Lower leg skin (tissue), 4 donors: ENCODE data around the gene TMEM200B. TPM values are rescaled to one million over a fixed set of nuclear protein-coding genes. Genes with fewer than 3 reads are reported as not detected.
"Not testable (repeated sequence)": the region's sequence is repeated elsewhere in the genome, so short reads cannot be mapped to it uniquely, and the experiment has no call there.

ENCODE experiments used
- DNase-seq, 2 donors: peaks; one replicate each; pipeline ENCODE4 v3.0.0-alpha.2; 2019; ENCODE audit warnings: low spot score in 2 of 2
- H3K4me3 ChIP-seq: fragments of 200-600 bp; sonication (generic); 2 replicates; pipeline ENCODE4 v1.5.1; 2017; ENCODE audit warnings: mild to moderate bottlenecking, low read depth; ENCODE audit not compliant: poor library complexity, severe bottlenecking
- POLR2A ChIP-seq, 2 donors: fragments of 450-650 bp; IDR thresholded peaks; one replicate each; pipeline ENCODE4 v1.6.1; 2016 to 2017; ENCODE audit warnings: antibody characterized with exemption in 2 of 2, mild to moderate bottlenecking in 1 of 2, moderate library complexity in 1 of 2
- WGBS, 2 donors: methylation state at CpG; one replicate each; pipeline ENCODE4 v1.1.5; 2018; 5-methylcytosine and 5-hydroxymethylcytosine counted together
- intact Hi-C: fragments of 100-400 bp; cut with DNase I; formaldehyde crosslinking; loops from one replicate; pipeline ENCODE4 v1.15.0; 2023; ENCODE audit warnings: low total_unique reads
- total RNA-seq, 4 donors: library from RNA; depleted of rRNA; stranded (reverse); fragments of >200 nt; gene quantifications; one replicate each; pipeline ENCODE4 v1.1.0, GENCODE V29; 2016
- TF ChIP-seq, protein P1 (sequence below), 3 donors: fragments of 450-650 bp; IDR thresholded peaks; one replicate each; pipeline ENCODE4 v1.5.1; 2016; ENCODE audit warnings: antibody characterized with exemption in 3 of 3, mild to moderate bottlenecking in 3 of 3, moderate library complexity in 2 of 3

The TMEM200B gene
- total RNA-seq, 4 donors from 2014 or later: 2.1 to 7.7 (median 4.5) TPM

GRCh38 chr1:29096231-29096886, 27.3 kb downstream of the TMEM200B start:
- no peak overlapping the region for H3K4me3 ChIP-seq
- TF ChIP-seq, protein P1, sequence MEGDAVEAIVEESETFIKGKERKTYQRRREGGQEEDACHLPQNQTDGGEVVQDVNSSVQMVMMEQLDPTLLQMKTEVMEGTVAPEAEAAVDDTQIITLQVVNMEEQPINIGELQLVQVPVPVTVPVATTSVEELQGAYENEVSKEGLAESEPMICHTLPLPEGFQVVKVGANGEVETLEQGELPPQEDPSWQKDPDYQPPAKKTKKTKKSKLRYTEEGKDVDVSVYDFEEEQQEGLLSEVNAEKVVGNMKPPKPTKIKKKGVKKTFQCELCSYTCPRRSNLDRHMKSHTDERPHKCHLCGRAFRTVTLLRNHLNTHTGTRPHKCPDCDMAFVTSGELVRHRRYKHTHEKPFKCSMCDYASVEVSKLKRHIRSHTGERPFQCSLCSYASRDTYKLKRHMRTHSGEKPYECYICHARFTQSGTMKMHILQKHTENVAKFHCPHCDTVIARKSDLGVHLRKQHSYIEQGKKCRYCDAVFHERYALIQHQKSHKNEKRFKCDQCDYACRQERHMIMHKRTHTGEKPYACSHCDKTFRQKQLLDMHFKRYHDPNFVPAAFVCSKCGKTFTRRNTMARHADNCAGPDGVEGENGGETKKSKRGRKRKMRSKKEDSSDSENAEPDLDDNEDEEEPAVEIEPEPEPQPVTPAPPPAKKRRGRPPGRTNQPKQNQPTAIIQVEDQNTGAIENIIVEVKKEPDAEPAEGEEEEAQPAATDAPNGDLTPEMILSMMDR (IDR thresholded peaks at IDR 0.05): no peak
- no peak for TF ChIP-seq POLR2A (IDR thresholded peaks at IDR 0.05)
- no peak for DNase-seq
- WGBS, 2 donors: 75 to 77% methylated on average over 4 of the region's 4 CpGs
- intact Hi-C loops: no loop called here

DNA sequence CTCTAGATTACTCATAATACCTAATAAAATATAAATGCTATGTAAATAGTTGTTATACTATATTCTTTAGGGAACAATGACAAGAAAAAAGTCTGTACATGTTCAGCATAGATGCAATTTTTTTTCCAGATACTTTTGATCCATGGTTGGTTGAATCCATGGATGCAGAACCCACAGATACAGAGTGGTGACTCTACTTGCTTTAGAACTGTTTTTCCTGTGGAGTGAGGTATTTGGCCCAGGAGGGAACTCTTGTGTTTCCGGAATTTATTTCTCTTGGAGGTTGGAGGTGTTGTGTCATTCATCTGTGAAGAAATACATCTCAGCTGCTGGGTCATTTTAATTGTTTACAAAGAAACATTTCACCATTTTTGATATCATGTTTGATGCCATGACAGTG, 28.7 kb downstream of the TMEM200B start:
- 93 to 97% methylated on average over 1 of the region's 1 CpG for WGBS, 2 donors
- no peak overlapping the region for H3K4me3 ChIP-seq
- TF ChIP-seq POLR2A (IDR thresholded peaks at IDR 0.05): no peak
- TF ChIP-seq, protein P1 (IDR thresholded peaks at IDR 0.05): no peak
- intact Hi-C loops: no loop called here
- DNase-seq: no peak

- no peak overlapping the region for H3K4me3 ChIP-seq
- TF ChIP-seq POLR2A (IDR thresholded peaks at IDR 0.05): no peak
- TF ChIP-seq, protein P1 (IDR thresholded peaks at IDR 0.05): no peak
- intact Hi-C loops: no loop called here
- WGBS, 2 donors: 92 to 96% methylated on average over 3 of the region's 3 CpGs
- DNase-seq: no peak
These were observed 29.3 kb downstream of the TMEM200B start for GRCh38 chr1:29094433-29094832.

- intact Hi-C loops, DNase-seq, H3K4me3 ChIP-seq: not testable (repeated sequence)
- WGBS, 2 donors: 95% methylated on average over 5 of the region's 5 CpGs
These were observed 31.0 kb downstream of the TMEM200B start for GRCh38 chr1:29092704-29093103.

- intact Hi-C loops: no loop called here
- no peak overlapping the region for H3K4me3 ChIP-seq
- no peak for TF ChIP-seq POLR2A (IDR thresholded peaks at IDR 0.05)
- TF ChIP-seq, protein P1 (IDR thresholded peaks at IDR 0.05): no peak
- DNase-seq: no peak
These were observed 32.6 kb downstream of the TMEM200B start for GRCh38 chr1:29090937-29091618.

DNA sequence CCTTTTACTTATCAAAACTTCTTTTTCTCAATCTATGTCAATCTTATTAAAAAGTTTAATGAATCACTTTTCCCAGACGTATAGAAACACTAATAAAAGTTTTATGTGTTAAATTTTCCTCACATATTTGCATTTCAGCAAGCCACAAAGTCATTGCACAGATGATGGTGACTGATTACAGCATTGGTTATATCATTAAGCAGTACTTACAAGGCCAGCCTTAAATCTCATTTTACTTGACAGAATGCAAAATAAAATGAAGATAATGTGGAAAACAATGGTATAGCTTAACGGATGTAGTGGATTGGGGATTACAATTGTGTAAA, 39.5 kb downstream of the TMEM200B start:
- 78 to 80% methylated on average over 2 of the region's 2 CpGs for WGBS, 2 donors
- intact Hi-C loops: no loop called here
- H3K4me3 ChIP-seq: no peak overlapping the region
- no peak for DNase-seq
- no peak for TF ChIP-seq POLR2A (IDR thresholded peaks at IDR 0.05)
- TF ChIP-seq, protein P1 (IDR thresholded peaks at IDR 0.05): no peak
